ENCODE measurements around the gene USP17L26.
"Not testable (repeated sequence)": the region's sequence is repeated elsewhere in the genome, so short reads cannot be mapped to it uniquely, and the experiment has no call there.

The USP17L26 gene
- total RNA-seq, result 0 reads per million in 4 donors

- DNase-seq, result not testable (repeated sequence)
Measured at GRCh38 chr4:9334358-9334757, at the start of gene USP17L26. Gene USP17L26 (plus strand): TSS chr4:9334658. CDS start chr4:9334658, 0 bp downstream.

- DNase-seq, result not testable (repeated sequence)
Measured at GRCh38 chr4:9324191-9324590, 10.3 kb upstream of the USP17L26 start.

- not testable (repeated sequence) for DNase-seq
Measured at GRCh38 chr4:9324865-9325264, 9.6 kb upstream of the USP17L26 start, which contains the start of gene USP17L24. Gene USP17L24 (plus strand): TSS chr4:9325165. CDS start chr4:9325165, 0 bp downstream.

- DNase-seq, result not testable (repeated sequence)
Measured at GRCh38 chr4:9329611-9330010, 4.8 kb upstream of the USP17L26 start, which contains the start of gene USP17L25. Gene USP17L25 (plus strand): TSS chr4:9329911. CDS start chr4:9329911, 0 bp downstream.

- not testable (repeated sequence) for DNase-seq
Measured at GRCh38 chr4:9339103-9339502, 4.6 kb downstream of the USP17L26 start, which contains the start of gene USP17L5. Gene USP17L5 (plus strand): TSS chr4:9339403. CDS start chr4:9339403, 0 bp downstream.

GRCh38 chr4:9343848-9344247 lies 9.4 kb downstream of the USP17L26 start, which contains the start of gene USP17L27:
Gene USP17L27 (plus strand): TSS chr4:9344148. CDS start chr4:9344148, 0 bp downstream.
- DNase-seq, result not testable (repeated sequence)

GRCh38 chr4:9348593-9348992 lies 14.1 kb downstream of the USP17L26 start, which contains the start of gene USP17L28:
Gene USP17L28 (plus strand): TSS chr4:9348893. CDS start chr4:9348893, 0 bp downstream.
- not testable (repeated sequence) for DNase-seq

- DNase-seq, result not testable (repeated sequence)
Measured at GRCh38 chr4:9350866-9351265, 16.4 kb downstream of the USP17L26 start.

- DNase-seq, result not testable (repeated sequence)
Measured at GRCh38 chr4:9353338-9353737, 18.9 kb downstream of the USP17L26 start, which contains the start of gene USP17L29. Gene USP17L29 (plus strand): TSS chr4:9353638. CDS start chr4:9353638, 0 bp downstream.

- DNase-seq, result not testable (repeated sequence)
Measured at GRCh38 chr4:9362829-9363228, 28.4 kb downstream of the USP17L26 start, which contains the start of gene USP17L30. Gene USP17L30 (plus strand): TSS chr4:9363129. CDS start chr4:9363129, 0 bp downstream.

- DNase-seq, result not testable (repeated sequence)
Measured at GRCh38 chr4:9379881-9380280, 45.4 kb downstream of the USP17L26 start.

GRCh38 chr4:9381012-9381534 lies 46.6 kb downstream of the USP17L26 start:
- DNase-seq, result peak; percentile 1 to 48 (median 39)

- DNase-seq, result no peak
Measured at GRCh38 chr4:9384126-9384525, 49.7 kb downstream of the USP17L26 start.

Data from T-helper 1 cell (primary cell).